ENCODE measurements around the gene PSAPL1.

DNA sequence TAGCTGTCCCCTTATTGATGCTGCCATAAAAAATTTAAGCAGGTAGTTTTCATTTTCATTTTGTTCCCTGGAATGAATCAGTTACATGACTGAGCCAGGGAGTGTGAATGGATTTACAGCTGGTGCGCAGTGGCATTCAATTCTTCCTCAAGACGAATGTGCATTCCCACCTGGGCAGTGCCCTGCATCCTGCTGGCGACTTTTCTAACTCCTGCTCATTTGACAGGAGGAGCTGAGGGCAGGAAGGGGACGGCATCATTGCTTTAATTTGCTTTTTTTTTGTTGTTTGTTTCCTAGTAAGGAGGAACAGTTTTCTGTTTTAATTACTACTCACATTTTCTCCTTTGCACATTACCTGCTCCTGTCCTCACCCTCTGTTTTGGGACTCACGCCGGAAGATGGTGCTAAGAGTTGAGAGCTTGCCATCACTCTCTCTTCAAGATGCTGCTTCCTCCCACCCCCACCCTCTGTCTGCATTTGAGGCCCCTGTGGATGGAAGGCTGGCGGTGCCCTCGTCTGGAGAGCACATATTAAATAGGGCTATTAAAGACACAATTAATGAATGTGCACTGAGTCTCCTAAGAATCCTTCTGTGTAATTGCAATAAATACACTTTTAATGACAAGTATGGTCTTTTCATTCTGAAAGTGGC, 35.8 kb downstream of the PSAPL1 start:
- TF ChIP-seq, protein P1, sequence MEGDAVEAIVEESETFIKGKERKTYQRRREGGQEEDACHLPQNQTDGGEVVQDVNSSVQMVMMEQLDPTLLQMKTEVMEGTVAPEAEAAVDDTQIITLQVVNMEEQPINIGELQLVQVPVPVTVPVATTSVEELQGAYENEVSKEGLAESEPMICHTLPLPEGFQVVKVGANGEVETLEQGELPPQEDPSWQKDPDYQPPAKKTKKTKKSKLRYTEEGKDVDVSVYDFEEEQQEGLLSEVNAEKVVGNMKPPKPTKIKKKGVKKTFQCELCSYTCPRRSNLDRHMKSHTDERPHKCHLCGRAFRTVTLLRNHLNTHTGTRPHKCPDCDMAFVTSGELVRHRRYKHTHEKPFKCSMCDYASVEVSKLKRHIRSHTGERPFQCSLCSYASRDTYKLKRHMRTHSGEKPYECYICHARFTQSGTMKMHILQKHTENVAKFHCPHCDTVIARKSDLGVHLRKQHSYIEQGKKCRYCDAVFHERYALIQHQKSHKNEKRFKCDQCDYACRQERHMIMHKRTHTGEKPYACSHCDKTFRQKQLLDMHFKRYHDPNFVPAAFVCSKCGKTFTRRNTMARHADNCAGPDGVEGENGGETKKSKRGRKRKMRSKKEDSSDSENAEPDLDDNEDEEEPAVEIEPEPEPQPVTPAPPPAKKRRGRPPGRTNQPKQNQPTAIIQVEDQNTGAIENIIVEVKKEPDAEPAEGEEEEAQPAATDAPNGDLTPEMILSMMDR (IDR thresholded peaks at IDR 0.05), result no peak
- TF ChIP-seq ZFX (IDR thresholded peaks at IDR 0.05; ENCODE audit: borderline replicate concordance), result no peak

Data from 22Rv1 (cell line).